AG09309 (cell line): ENCODE data around the gene TAS2R16.
"Not testable (repeated sequence)": the region's sequence is repeated elsewhere in the genome, so short reads cannot be mapped to it uniquely, and the experiment has no call there.

Source experiments
- DNase-seq: peaks from one replicate; pipeline ENCODE4 v3.0.0-alpha.2; 2010; ENCODE audit warnings: low read depth
- H3K4me3 ChIP-seq: 2 replicates; pipeline ENCODE4 v1.5.1; 2011; ENCODE audit warnings: mild to moderate bottlenecking, low read depth, low read length, moderate library complexity; ENCODE audit not compliant: control insufficient read depth
- TF ChIP-seq, protein P1 (sequence below): IDR thresholded peaks from 2 replicates; pipeline ENCODE4 v1.5.1; 2011; ENCODE audit warnings: mild to moderate bottlenecking, low read depth, low read length, inconsistent platforms; ENCODE audit not compliant: insufficient read depth, control insufficient read depth; ENCODE audit errors: missing control alignments

Gene TAS2R16

DNA sequence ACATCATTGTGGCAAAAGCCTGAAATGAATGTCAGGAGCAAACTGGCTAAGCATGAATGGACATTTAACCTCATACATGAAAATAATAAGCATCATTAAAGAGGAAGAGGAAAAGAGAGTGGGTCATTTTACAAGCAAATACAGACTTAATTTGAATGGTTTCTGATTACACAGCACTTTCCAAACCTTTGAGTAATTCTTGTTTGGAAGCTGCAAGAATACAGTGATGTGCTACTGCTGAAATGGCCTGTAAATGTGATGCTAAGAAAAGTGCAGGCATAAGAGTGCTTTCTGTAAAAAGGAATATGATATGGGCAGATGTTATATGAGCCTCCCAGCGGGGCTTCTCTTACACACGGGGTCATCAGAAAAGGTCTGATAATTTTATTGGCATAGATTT, 30.2 kb downstream of the TAS2R16 start:
- TF ChIP-seq, protein P1, sequence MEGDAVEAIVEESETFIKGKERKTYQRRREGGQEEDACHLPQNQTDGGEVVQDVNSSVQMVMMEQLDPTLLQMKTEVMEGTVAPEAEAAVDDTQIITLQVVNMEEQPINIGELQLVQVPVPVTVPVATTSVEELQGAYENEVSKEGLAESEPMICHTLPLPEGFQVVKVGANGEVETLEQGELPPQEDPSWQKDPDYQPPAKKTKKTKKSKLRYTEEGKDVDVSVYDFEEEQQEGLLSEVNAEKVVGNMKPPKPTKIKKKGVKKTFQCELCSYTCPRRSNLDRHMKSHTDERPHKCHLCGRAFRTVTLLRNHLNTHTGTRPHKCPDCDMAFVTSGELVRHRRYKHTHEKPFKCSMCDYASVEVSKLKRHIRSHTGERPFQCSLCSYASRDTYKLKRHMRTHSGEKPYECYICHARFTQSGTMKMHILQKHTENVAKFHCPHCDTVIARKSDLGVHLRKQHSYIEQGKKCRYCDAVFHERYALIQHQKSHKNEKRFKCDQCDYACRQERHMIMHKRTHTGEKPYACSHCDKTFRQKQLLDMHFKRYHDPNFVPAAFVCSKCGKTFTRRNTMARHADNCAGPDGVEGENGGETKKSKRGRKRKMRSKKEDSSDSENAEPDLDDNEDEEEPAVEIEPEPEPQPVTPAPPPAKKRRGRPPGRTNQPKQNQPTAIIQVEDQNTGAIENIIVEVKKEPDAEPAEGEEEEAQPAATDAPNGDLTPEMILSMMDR: no peak
- no peak for DNase-seq
- H3K4me3 ChIP-seq: no peak overlapping the region

DNA sequence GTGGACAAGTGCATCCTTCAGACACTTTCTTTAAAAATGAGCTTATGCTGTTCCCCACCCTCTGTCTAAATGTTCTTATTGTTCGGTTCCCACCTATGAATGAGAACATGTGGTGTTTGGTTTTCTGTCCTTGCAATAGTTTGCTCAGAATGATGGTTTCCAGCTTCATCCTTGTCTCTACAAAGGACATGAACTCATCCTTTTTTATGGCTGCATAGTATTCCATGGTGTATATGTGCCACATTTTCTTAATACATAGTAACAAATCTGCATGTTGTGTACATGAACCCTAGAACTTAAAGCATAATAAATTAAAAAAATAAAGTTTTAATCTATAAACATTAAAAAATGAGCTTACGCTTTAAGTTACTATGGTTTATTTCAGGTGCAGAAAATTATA, 41.8 kb downstream of the TAS2R16 start:
- not testable (repeated sequence) for DNase-seq, H3K4me3 ChIP-seq

DNA sequence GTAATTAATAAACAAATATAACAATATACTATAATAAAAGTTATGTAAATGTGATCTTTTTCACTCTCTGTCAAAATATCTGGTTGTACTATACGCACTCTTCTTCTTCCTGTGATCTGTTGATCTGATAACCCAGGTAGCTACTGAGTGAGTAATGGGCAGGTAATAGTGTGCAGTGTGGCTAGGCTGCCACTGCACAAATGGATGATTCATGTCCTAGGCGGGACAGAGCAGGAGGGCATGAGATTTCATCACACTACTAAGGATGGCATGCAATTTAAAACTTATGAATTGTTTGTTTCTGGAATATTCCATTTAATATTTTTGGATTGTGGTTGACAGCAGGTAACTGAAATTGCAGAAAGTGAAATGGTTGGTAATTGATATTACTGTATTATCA, 44.5 kb downstream of the TAS2R16 start:
- TF ChIP-seq, protein P1: no peak
- DNase-seq: no peak

DNA sequence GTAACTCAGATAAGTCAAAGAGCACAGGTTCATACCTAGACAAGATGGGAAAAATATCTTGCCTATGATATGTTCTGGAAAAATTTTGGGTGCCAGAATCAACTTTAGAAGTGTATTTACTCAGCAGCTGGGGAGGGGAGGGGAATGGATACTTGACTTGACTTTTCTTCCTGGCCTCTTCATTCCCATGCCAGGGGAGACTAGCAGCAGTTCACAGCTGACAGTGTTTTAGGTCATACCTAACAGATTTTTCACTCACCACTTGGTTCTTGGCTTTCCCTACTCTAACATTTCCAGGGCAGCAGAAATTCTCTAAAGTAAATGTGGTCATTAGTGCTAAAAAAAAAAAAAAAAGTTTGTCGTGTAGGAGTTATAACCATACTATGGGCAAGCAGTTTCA, 46.3 kb downstream of the TAS2R16 start:
- H3K4me3 ChIP-seq: no peak overlapping the region
- DNase-seq: no peak
- TF ChIP-seq, protein P1: no peak

More for the DNA sequence above, 44.5 kb downstream of the TAS2R16 start:
- no peak overlapping the region for H3K4me3 ChIP-seq
